ENCODE data around the gene MATN4.

MATN4 gene

GRCh38 chr20:45340236-45340847 is 32.2 kb upstream of the MATN4 start:
- DNase-seq = no peak

GRCh38 chr20:45339799-45340198 is 31.7 kb upstream of the MATN4 start:
- no peak for DNase-seq

- DNase-seq = no peak
Measured at GRCh38 chr20:45339084-45339483, 31.0 kb upstream of the MATN4 start.

- DNase-seq = no peak
Measured at GRCh38 chr20:45338121-45339030, 30.3 kb upstream of the MATN4 start.

GRCh38 chr20:45337367-45338120 is 29.4 kb upstream of the MATN4 start:
- DNase-seq = no peak

- no peak for DNase-seq
Measured at GRCh38 chr20:45336530-45337366, 28.6 kb upstream of the MATN4 start.

GRCh38 chr20:45330476-45330875 is 22.4 kb upstream of the MATN4 start:
- DNase-seq = no peak

- DNase-seq = no peak
Measured at GRCh38 chr20:45329497-45330319, 21.6 kb upstream of the MATN4 start.

GRCh38 chr20:45328451-45328850 is 20.4 kb upstream of the MATN4 start:
- no peak for DNase-seq

- DNase-seq = no peak
Measured at GRCh38 chr20:45325371-45325770, 17.3 kb upstream of the MATN4 start.

- DNase-seq = no peak
Measured at GRCh38 chr20:45323731-45324130, 15.6 kb upstream of the MATN4 start.

- DNase-seq = no peak
Measured at GRCh38 chr20:45322952-45323383, 14.9 kb upstream of the MATN4 start.

- DNase-seq = no peak
Measured at GRCh38 chr20:45320948-45321595, 13.0 kb upstream of the MATN4 start.

GRCh38 chr20:45318948-45319347 is 10.8 kb upstream of the MATN4 start:
- DNase-seq = no peak

- no peak for DNase-seq
Measured at GRCh38 chr20:45318386-45318939, 10.4 kb upstream of the MATN4 start.

- DNase-seq = no peak
Measured at GRCh38 chr20:45317826-45318225, 9.7 kb upstream of the MATN4 start.

- no peak for DNase-seq
Measured at GRCh38 chr20:45316150-45317080, 8.3 kb upstream of the MATN4 start.

GRCh38 chr20:45315672-45316071 is 7.6 kb upstream of the MATN4 start:
- no peak for DNase-seq

GRCh38 chr20:45313943-45314342 is 5.8 kb upstream of the MATN4 start:
- DNase-seq = no peak
